HFFc6 (cell line): Measurements from ENCODE around the gene SMG7. TPM values are rescaled to one million over a fixed set of nuclear protein-coding genes. Genes with fewer than 3 reads are reported as not detected.
A peak's percentile ranks its signal among the peaks of the same experiment; 100 is the strongest.

Experiments used
- DNase-seq: peaks from one replicate; pipeline ENCODE4 v3.0.0-alpha.2; 2018
- H3K27ac Mint-ChIP-seq: 2 replicates; pipeline ENCODE4 v1.8.0; 2020; ENCODE audit warnings: mild to moderate bottlenecking, mixed read lengths
- H3K27me3 Mint-ChIP-seq: 2 replicates; pipeline ENCODE4 v1.8.0; 2021; ENCODE audit warnings: mild to moderate bottlenecking, moderate library complexity, mixed read lengths; ENCODE audit not compliant: insufficient read depth
- H3K36me3 Mint-ChIP-seq: 2 replicates; pipeline ENCODE4 v1.8.0; 2021; ENCODE audit warnings: low read depth, mixed read lengths
- H3K4me1 Mint-ChIP-seq: 2 replicates; pipeline ENCODE4 v1.8.0; 2020; ENCODE audit warnings: low read depth, mixed read lengths
- H3K4me3 Mint-ChIP-seq: 2 replicates; pipeline ENCODE4 v1.8.0; 2020; ENCODE audit warnings: mild to moderate bottlenecking, moderate library complexity, mixed read lengths
- H3K9me3 Mint-ChIP-seq: 2 replicates; pipeline ENCODE4 v1.8.0; 2020; ENCODE audit warnings: mild to moderate bottlenecking, mixed read lengths
- total RNA-seq, 6 experiments: library from RNA; stranded (reverse); fragmentation: NEBNext Ultra II Directional; extraction: Animal tissue kit (Norgen Biotek cat#: 25700); gene quantifications; 2 replicates in 1 of 6; 3 replicates in 5 of 6; pipeline ENCODE4 v1.2.3, GENCODE V29; 2021
- TF ChIP-seq, protein P1 (sequence below): fragments of 200-600 bp; sonication (generic); IDR thresholded peaks from 2 replicates; pipeline ENCODE4 v1.5.0; 2021; ENCODE audit warnings: antibody characterized with exemption, mild to moderate bottlenecking

Gene SMG7
- total RNA-seq, 6 experiments from 2014 or later: 49.5 to 63.6 (median 55.5) TPM

DNA sequence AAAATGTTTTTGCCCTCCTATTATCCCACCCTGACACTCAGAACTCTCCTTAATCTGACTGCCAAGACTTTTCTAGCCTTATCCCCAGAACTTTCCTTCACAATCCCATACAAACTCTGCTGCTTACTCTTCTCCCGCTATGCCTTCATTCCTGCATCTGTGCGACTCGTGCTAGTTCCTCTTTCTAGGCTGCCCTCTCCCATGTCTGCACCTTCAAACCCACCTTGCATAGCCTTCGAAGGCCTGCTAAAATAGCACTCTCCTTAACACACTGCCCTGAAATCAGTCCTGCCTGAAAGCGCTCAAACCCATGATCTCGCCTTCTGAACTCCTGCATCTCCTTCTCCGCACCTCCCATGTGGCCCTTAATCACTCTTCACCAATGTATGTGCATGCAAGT is 120.4 kb downstream of the SMG7 start:
- H3K9me3 Mint-ChIP-seq: no peaks in the 10 kb centered on the region
- peaks cover 37% of the 10 kb centered on the region for H3K4me1 Mint-ChIP-seq
- no peak for DNase-seq
- H3K36me3 Mint-ChIP-seq: no peaks in the 10 kb centered on the region
- TF ChIP-seq, protein P1, sequence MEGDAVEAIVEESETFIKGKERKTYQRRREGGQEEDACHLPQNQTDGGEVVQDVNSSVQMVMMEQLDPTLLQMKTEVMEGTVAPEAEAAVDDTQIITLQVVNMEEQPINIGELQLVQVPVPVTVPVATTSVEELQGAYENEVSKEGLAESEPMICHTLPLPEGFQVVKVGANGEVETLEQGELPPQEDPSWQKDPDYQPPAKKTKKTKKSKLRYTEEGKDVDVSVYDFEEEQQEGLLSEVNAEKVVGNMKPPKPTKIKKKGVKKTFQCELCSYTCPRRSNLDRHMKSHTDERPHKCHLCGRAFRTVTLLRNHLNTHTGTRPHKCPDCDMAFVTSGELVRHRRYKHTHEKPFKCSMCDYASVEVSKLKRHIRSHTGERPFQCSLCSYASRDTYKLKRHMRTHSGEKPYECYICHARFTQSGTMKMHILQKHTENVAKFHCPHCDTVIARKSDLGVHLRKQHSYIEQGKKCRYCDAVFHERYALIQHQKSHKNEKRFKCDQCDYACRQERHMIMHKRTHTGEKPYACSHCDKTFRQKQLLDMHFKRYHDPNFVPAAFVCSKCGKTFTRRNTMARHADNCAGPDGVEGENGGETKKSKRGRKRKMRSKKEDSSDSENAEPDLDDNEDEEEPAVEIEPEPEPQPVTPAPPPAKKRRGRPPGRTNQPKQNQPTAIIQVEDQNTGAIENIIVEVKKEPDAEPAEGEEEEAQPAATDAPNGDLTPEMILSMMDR: no peak
- H3K27me3 Mint-ChIP-seq: no peaks in the 10 kb centered on the region; the same call in 1 of the 2 replicates
- no peak overlapping the region for H3K4me3 Mint-ChIP-seq
- H3K27ac Mint-ChIP-seq: no peak overlapping the region

DNA sequence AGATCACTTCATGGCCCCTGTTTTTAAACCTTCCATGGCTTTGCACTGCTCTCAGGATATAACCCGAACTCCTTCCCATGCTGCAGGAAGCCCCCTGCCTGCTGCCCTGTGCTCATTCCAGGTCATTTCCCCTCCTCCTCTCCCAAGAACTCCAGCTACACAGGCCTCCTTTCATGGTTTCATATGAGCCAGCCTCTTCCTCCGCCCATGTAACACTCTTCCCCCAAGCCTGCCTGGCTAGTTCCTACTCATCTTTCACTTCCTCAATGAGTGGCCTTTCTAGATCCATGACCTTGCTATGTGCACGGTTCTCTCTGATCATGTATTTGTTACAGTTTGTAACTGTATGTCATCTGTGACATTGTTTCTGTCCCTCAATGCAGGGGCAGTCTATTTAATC is 121.1 kb downstream of the SMG7 start:
- Mint-ChIP-seq H3K4me1 (peaks cover 43% of the 10 kb centered on the region), H3K27ac (no peak overlapping the region), H3K27me3 (no peaks in the 10 kb centered on the region; the same call in 1 of the 2 replicates), H3K9me3 (no peaks in the 10 kb centered on the region), H3K4me3 (no peak overlapping the region), H3K36me3 (no peaks in the 10 kb centered on the region)
- TF ChIP-seq, protein P1: no peak
- DNase-seq: no peak

DNA sequence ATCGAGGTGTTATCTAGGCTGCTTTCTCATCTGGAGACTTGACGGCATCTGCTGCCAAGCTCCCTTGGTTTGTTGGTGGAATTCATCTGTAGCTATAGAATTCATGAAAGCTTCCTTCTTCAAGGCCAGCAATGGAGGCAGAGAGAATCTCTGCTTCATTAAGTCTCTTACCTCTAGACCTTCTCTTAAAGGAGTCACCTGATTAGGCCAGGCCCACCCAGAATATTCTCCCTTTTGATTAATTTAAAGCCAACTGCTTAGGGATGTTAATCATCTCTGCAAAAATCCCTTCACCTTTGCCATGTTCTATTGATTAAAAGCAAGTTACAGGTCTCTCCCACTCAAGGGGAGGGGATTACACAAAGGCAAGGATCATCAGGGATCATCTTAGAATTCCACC is 123.2 kb downstream of the SMG7 start:
- Mint-ChIP-seq H3K36me3 (no peaks in the 10 kb centered on the region), H3K4me1 (peaks cover 49% of the 10 kb centered on the region)
- TF ChIP-seq, protein P1: no peak

DNA sequence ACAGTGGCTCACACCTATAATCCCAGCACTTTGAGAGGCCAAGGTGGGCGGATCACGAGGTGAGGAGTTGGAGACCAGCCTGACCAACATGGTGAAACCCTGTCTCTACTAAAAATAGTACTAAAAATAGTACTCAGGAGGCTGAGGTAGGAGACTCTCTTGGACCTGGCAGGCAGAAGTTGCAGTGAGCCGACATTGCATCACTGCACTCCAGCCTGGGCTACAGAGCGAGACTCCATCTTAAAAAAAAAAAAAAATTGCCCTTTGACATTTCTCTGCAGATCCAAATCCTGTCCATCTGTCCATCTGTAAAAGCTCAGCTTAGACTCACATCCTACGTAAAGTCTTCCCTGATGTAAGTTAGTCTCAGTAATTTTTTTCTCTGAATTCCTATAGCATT is 124.2 kb downstream of the SMG7 start:
- Mint-ChIP-seq H3K27ac (no peak overlapping the region), H3K27me3 (no peaks in the 10 kb centered on the region; the same call in none of the 2 replicates), H3K4me1 (peaks cover 49% of the 10 kb centered on the region), H3K4me3 (no peak overlapping the region), H3K36me3 (no peaks in the 10 kb centered on the region), H3K9me3 (no peaks in the 10 kb centered on the region)
- TF ChIP-seq, protein P1: no peak
- no peak for DNase-seq

More for the DNA sequence above, 123.2 kb downstream of the SMG7 start:
- no peak for DNase-seq
- Mint-ChIP-seq H3K27ac (no peak overlapping the region), H3K4me3 (no peak overlapping the region), H3K9me3 (no peaks in the 10 kb centered on the region), H3K27me3 (no peaks in the 10 kb centered on the region; the same call in none of the 2 replicates)

DNA sequence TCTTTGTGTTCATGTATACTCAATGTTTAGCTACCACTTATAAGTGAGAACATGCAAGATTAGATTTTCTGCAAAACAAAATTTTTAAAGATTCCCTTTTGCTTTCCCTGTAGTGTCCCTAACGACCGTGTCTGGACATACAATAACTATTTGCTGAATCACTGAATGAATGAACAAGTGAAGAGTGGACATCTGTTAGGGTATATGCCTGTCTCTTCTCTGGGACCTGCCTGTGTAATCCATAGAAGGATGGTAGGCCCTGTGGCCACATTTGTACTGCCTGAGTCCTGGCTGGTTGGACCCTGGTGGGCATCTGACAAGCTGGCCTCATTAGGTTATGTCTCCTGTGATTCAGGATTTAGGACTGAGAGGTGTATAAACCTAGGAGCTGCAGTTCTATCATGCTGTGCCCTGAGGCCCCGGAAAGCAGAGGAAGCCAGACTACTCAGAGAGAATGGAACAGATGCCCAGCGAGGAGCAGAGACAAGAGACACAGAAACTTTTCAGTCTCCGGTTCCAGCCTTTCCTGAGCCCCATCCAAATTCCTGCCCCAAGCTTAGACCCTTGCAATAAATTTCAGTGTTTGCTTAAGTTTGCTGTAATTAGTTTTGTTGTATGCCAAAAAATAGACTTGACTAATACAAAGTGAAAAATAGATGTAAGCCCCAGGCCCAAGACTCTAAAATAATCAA is 125.5 kb downstream of the SMG7 start:
- Mint-ChIP-seq H3K27me3 (no peaks in the 10 kb centered on the region; the same call in none of the 2 replicates), H3K4me1 (peaks cover 44% of the 10 kb centered on the region), H3K4me3 (no peak overlapping the region), H3K9me3 (no peaks in the 10 kb centered on the region), H3K36me3 (no peaks in the 10 kb centered on the region), H3K27ac (peak overlapping the region; percentile 74)
- TF ChIP-seq, protein P1: no peak
- DNase-seq: peak; percentile 32
